GM12865 (cell line): ENCODE measurements around the gene CREBZF.
A peak's percentile ranks its signal among the peaks of the same experiment; 100 is the strongest.
"Not testable (repeated sequence)": the region's sequence is repeated elsewhere in the genome, so short reads cannot be mapped to it uniquely, and the experiment has no call there.

Experiments used
- DNase-seq: peaks from one replicate; pipeline ENCODE4 v3.0.0; 2010; ENCODE audit warnings: low read depth
- H3K4me3 ChIP-seq: 2 replicates; pipeline ENCODE4 v1.5.1; 2011; ENCODE audit warnings: mild to moderate bottlenecking, low read depth, low read length, control low read depth
- TF ChIP-seq, protein P1 (sequence below): IDR thresholded peaks from 2 replicates; pipeline ENCODE4 v1.5.1; 2011; ENCODE audit warnings: low read length, control low read depth, low read depth, inconsistent platforms; ENCODE audit not compliant: insufficient read depth; ENCODE audit errors: missing control alignments

CREBZF gene

DNA sequence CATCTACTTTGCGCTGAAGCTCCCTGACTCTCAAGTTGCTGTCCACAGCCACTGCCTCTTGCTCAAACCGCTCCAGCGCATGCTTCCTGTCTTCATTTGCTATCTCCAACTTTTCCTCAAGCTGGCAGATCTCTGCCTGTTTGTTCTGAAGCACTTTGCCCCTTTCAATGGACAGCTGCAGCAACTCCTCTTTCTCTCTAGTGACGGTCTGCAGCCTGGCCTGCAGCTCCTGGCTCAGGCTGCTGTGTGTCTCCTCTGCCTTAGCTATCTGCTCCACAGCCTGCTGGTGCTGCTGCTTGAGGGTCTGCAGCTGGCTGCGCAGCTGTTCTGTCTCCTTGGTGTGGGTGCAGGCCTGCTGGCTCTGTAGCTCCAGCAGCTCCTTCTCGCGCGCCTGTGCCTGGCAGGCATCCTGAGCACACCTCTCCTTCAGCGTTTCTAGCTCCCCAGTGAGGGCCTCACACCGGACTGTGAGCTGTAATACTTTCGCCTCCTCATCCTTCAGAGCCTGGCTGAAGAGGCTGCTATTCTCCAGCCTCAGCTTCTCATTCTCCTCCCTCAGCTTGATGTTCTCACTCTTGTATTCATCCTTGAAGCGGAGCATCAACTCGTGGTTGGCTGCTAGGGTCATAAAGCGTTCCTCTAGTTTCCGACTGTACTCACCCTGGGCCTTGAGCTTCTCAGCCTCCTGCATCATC lies 20.3 kb upstream of the CREBZF start:
- TF ChIP-seq, protein P1, sequence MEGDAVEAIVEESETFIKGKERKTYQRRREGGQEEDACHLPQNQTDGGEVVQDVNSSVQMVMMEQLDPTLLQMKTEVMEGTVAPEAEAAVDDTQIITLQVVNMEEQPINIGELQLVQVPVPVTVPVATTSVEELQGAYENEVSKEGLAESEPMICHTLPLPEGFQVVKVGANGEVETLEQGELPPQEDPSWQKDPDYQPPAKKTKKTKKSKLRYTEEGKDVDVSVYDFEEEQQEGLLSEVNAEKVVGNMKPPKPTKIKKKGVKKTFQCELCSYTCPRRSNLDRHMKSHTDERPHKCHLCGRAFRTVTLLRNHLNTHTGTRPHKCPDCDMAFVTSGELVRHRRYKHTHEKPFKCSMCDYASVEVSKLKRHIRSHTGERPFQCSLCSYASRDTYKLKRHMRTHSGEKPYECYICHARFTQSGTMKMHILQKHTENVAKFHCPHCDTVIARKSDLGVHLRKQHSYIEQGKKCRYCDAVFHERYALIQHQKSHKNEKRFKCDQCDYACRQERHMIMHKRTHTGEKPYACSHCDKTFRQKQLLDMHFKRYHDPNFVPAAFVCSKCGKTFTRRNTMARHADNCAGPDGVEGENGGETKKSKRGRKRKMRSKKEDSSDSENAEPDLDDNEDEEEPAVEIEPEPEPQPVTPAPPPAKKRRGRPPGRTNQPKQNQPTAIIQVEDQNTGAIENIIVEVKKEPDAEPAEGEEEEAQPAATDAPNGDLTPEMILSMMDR, result no peak
- no peak overlapping the region for H3K4me3 ChIP-seq
- no peak for DNase-seq

DNA sequence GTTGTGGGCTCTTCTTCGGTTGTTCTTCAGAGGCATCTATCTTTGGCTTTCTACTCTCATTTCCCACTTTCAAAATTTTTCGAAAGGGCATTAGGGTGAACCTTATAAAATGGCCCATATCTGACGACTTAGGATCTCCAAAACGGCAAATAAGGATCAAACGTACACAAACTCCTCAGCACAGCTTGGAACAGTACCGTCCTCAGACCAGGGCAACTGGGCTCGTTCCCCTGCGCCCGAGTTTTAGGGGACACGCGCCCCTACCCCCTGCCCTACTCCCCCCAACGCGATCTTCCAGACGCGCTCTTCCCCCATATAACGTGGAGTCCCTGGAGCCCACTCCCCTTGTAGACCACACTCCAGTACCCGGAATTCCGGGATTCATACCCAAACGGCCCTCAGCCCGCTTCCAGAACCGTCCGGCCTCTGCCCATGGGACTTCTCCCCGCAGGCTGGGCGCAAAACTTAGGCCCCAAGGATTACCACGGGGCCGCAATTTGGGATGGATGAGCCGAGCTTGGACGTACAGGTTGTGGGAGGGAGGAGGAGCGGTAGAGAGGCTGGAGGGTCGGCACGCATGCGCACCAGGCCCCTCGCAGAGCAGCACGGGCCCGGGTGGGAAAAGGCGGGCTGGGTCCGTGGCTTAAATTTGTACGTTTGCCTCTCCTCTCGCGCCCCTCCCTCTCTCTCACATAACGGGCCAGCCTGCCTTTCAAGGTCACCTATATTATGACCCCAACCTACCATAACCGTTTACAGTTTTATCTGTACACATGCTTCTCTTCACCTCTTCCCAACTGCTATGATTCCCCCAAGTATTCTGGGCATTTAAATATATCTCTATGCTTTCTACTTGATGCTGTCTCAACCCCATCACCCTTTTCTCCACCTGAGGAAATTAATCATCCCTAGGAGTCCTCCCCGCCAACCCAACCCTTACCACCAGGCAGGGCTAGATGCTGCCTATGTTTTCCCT lies 17.7 kb upstream of the CREBZF start:
- TF ChIP-seq, protein P1, result no peak
- H3K4me3 ChIP-seq, result peak overlapping the region; percentile 49
- DNase-seq, result peak; percentile 60

DNA sequence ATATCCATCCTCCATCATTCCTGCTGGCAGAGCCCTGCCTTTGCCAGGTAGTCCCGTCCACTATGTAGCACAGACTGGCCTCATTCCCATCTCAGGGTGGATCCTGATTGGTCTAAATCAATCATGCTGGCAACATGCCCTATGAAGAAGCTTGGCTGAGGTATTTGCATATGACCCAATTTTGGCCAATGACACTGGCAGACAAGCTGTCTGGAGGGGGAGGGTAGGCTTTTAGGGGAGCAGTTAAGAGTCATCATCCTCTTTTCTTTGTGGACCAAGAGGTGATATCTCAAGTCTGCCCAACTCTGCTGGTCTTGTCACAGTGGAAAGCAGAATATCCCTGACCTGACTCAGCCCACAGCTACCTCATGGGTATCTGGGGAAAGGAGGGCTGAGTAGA lies 16.0 kb upstream of the CREBZF start:
- H3K4me3 ChIP-seq, result no peak overlapping the region
- DNase-seq, result peak; percentile 20
- TF ChIP-seq, protein P1, result no peak

DNA sequence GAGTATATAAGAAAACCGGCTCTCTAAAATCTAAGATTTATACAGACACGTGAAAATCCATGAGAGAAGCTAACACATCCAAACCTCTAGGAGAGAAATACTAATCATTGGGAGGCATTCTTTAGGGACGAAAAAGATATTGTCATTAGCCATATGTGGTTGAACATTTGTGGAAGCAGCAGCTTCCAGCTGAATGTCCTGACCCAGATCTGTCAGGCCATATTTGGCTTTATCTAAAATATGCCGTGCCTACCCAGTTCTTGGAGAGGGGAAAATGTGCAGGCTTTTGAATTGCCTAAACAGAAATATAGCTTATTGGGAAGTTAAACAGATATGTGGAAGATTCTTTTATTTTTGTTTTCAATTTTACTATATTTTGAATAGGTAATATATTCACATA lies 14.6 kb upstream of the CREBZF start:
- H3K4me3 ChIP-seq, result no peak overlapping the region
- TF ChIP-seq, protein P1, result no peak
- no peak for DNase-seq

DNA sequence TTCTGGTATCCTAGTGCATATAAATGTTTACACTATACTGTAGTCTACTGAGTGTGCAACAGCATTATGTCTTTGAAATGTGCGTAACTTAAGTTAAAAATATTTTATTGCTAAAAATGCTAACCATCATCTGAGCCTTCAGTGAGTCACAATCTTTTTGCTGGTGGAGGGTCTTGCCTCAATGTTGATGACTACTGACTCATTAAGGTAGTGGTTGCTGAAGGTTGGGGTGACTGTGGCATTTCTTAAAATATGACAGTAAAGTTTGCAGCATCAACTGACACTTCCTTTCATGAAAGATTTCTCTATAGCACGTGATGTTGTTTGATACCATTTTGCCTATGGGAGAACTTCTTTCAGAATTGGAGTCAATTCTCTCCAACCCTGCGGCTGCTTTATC lies 8.5 kb upstream of the CREBZF start:
- TF ChIP-seq, protein P1, result no peak
- H3K4me3 ChIP-seq, result no peak overlapping the region
- no peak for DNase-seq

DNA sequence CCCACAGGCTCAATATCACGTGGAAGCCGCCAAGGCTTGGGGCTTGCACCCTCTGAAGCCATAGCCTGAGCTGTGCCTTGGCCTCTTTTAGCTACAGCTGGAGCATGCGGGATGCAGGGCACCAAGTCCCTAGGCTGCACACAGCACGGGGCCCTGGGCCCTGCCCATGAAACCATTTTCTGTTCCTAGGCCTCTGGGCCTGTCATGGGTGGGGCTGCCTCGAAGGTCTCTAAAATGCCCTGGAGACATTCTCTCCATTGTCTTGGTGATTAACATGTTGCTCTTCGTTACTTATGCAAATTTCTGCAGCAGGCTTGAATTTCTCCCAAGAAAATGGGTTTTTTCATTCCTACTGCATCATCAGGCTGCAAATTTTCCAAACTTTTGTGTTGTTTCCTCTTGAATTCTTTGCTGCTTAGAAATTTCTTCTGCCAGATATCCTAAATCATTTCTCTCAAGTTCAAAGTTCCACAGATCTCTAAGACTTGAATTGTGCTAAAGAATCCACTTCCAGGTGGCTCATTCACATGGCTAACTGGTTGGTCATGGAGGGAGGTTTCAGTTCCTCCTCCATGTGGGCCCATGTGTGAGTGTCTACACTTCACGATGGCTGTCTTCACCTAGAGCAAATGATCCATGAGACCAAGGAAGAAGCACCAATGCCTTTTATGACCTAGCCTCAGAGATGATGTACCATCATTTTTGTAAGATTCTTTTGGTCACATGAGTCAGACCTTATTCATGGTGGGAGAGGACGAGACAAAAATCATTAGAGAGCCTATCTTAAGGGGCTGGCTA lies 7.4 kb upstream of the CREBZF start:
- TF ChIP-seq, protein P1, result no peak
- DNase-seq, result no peak

DNA sequence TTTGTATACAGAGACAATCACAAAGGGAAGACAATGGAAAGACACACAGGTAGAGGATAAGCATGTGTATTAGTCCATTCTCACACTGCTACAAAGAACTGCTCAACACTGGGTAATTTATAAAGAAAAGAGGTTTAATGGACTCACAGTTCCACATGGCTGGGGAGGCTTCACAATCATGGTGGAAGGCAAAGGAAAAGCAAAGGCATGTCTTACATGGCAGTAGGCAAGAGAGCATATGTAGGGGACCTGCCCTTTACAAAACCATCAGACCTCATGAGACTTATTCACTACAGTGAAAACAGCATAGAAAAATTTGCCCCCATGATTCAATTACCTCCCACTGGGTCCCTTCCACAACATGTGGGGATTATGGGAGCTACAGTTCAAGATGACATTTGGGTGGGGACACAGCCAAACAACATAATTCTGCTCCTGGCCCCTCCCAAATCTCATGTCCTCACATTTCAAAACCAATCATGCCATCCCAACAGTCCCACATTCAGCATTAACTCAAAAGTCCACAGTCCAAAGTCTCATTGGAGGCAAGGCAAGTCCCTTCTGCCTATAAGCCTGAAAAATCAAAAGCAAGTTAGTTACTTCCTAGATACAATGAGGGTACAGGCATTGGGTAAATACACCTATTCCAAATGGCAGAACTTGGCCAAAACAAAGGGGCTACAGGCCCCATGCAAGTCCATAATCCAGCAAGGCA lies 6.2 kb upstream of the CREBZF start:
- H3K4me3 ChIP-seq, DNase-seq: not testable (repeated sequence)

More for the DNA sequence above, 7.4 kb upstream of the CREBZF start:
- H3K4me3 ChIP-seq, result no peak overlapping the region
